Aorta (tissue), 5 donors: ENCODE results near the gene NCAM1. TPM values are rescaled to one million over a fixed set of nuclear protein-coding genes. Genes with fewer than 3 reads are reported as not detected.

Experiments
- ATAC-seq: fragments of 200-7000 bp; cut with Tn5 transposase; one replicate; pipeline ENCODE4 v1.9.1; 2022; ENCODE audit warnings: moderate library complexity; ENCODE audit not compliant: low FRiP score
- DNase-seq, 2 donors: peaks; one replicate each; pipeline ENCODE4 v3.0.0-alpha.2; 2020
- H3K27ac ChIP-seq, 2 donors: one replicate each; pipeline ENCODE4 v1.5.1; 2013; ENCODE audit warnings: low read length in 2 of 2, mild to moderate bottlenecking in 2 of 2, moderate library complexity in 2 of 2, control low read depth in 1 of 2, inconsistent platforms in 1 of 2, low read depth in 1 of 2
- H3K27me3 ChIP-seq, 2 donors: one replicate each; pipeline ENCODE4 v1.6.1; 2013; ENCODE audit warnings: control low read depth in 1 of 2, low read length in 1 of 2, mild to moderate bottlenecking in 1 of 2, moderate library complexity in 1 of 2; ENCODE audit not compliant: insufficient read depth in 2 of 2, control insufficient read depth in 1 of 2
- H3K36me3 ChIP-seq, 2 donors: one replicate each; pipeline ENCODE4 v1.6.1; 2013; ENCODE audit warnings: control low read depth in 1 of 2, low read length in 1 of 2, mild to moderate bottlenecking in 1 of 2; ENCODE audit not compliant: insufficient read depth in 2 of 2, control insufficient read depth in 1 of 2
- H3K4me1 ChIP-seq, 2 donors: one replicate each; pipeline ENCODE4 v1.6.1; 2013; ENCODE audit warnings: low read length in 2 of 2, control low read depth in 1 of 2, mild to moderate bottlenecking in 1 of 2, moderate library complexity in 1 of 2; ENCODE audit not compliant: insufficient read depth in 2 of 2, control insufficient read depth in 1 of 2
- H3K4me3 ChIP-seq, 2 donors: one replicate each; pipeline ENCODE4 v1.5.1; 2013; ENCODE audit warnings: low read length in 2 of 2, control low read depth in 1 of 2, mild to moderate bottlenecking in 1 of 2
- H3K9me3 ChIP-seq: one replicate; pipeline ENCODE4 v1.6.1; 2013; ENCODE audit warnings: mild to moderate bottlenecking, low read length; ENCODE audit not compliant: control insufficient read depth
- WGBS, 2 donors: extraction: QIAGEN DNeasy Blood & Tissue Kit; methylation state at CpG; one replicate each; pipeline ENCODE4 v1.1.7; 2013; 5-methylcytosine and 5-hydroxymethylcytosine counted together
- intact Hi-C, 2 donors: fragments of 100-400 bp; cut with DNase I; formaldehyde crosslinking; loops; one replicate each; pipeline versions ENCODE4 v1.14.2 to v1.15.0; 2022
- polyA plus RNA-seq, 2 donors: library from polyadenylated mRNA; stranded (reverse); fragments of 200-250 nt; gene quantifications; one replicate each; pipeline ENCODE4 v1.2.3, GENCODE V29; 2013
- total RNA-seq, 2 donors: library from RNA; stranded (reverse); fragmentation: NEBNext Ultra II Directional; extraction: Animal tissue kit (Norgen Biotek cat#: 25700); gene quantifications; one replicate each; pipeline ENCODE4 v1.2.1, GENCODE V29; 2021
- donor health status: healthy with polysubstance abuse.
- donor health status: Bipolar disorder and iron deficiency.
- donor health status: DM: no; HTN: no; CAD: no.
- donor health status: DM: no; HTN: no; CAD: no.
- donor health status: DM: yes; HTN: yes; CAD: no.

The NCAM1 gene
- total and polyA plus RNA-seq, 4 donors = 1.8 to 19.4 (median 6.1) TPM

GRCh38 chr11:113077379-113077778, 116.2 kb downstream of the NCAM1 start:
- H3K27me3 ChIP-seq = no peaks in the 10 kb centered on the region
- H3K4me1 ChIP-seq = peaks cover 0 to 3% of the 10 kb centered on the region in 2 donors
- no peak overlapping the region for H3K27ac ChIP-seq
- intact Hi-C loops = no loop called here
- no peak overlapping the region for H3K4me3 ChIP-seq
- 81 to 85% methylated on average over 6 of the region's 6 CpGs for WGBS, 2 donors
- no peaks in the 10 kb centered on the region for H3K9me3 ChIP-seq
- DNase-seq (no peak), ATAC-seq (no peak)
- H3K36me3 ChIP-seq = no peaks in the 10 kb centered on the region

GRCh38 chr11:113082341-113082955, 121.2 kb downstream of the NCAM1 start:
- intact Hi-C loops = no loop called here
- H3K4me1 ChIP-seq = no peaks in the 10 kb centered on the region
- H3K36me3 ChIP-seq = no peaks in the 10 kb centered on the region
- no peaks in the 10 kb centered on the region for H3K27me3 ChIP-seq
- H3K27ac ChIP-seq = no peak overlapping the region
- DNase-seq (no peak), ATAC-seq (no peak)
- no peak overlapping the region for H3K4me3 ChIP-seq
- 87 to 90% methylated on average over 12 of the region's 12 CpGs for WGBS, 2 donors
- H3K9me3 ChIP-seq = no peaks in the 10 kb centered on the region

- Histone ChIP-seq H3K27ac (no peak overlapping the region), H3K4me1 (no peaks in the 10 kb centered on the region), H3K27me3 (no peaks in the 10 kb centered on the region), H3K36me3 (no peaks in the 10 kb centered on the region), H3K9me3 (no peaks in the 10 kb centered on the region), H3K4me3 (no peak overlapping the region)
- ATAC-seq = no peak
- intact Hi-C loops = no loop called here
- no peak for DNase-seq
- WGBS, 2 donors = 72 to 75% methylated on average over 3 of the region's 3 CpGs
Measured at GRCh38 chr11:113083571-113083970, 122.4 kb downstream of the NCAM1 start.

DNA sequence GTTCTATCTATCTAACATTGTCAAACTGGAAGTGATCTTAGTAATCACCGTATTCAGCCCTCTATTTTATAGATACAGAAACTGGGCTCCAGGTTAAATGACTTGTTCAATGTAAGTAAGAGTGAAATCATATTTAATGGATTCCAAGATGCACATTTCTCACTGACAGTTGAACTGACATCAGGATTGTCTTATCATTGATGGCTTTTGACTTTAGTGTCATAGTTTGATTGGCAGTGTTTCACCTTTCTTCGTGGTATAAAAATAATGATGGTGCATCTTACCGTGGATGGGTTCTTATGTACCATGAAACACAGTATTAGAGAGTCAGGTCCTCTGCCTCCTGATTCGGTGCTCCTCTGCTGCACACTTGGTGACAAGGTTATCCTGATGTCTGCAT, 123.1 kb downstream of the NCAM1 start:
- no peak for ATAC-seq
- 86 to 94% methylated on average over 4 of the region's 4 CpGs for WGBS, 2 donors
- intact Hi-C loops = no loop called here

GRCh38 chr11:113085446-113085845, 124.2 kb downstream of the NCAM1 start:
- Histone ChIP-seq H3K36me3 (no peaks in the 10 kb centered on the region), H3K27ac (no peak overlapping the region), H3K27me3 (no peaks in the 10 kb centered on the region), H3K4me3 (no peak overlapping the region), H3K4me1 (no peaks in the 10 kb centered on the region), H3K9me3 (no peaks in the 10 kb centered on the region)
- no peak for DNase-seq
- WGBS, 2 donors = 67 to 83% methylated on average over 3 of the region's 3 CpGs
- intact Hi-C loops = no loop called here
- no peak for ATAC-seq

More for the DNA sequence above, 123.1 kb downstream of the NCAM1 start:
- Histone ChIP-seq H3K36me3 (no peaks in the 10 kb centered on the region), H3K27me3 (no peaks in the 10 kb centered on the region), H3K4me1 (no peaks in the 10 kb centered on the region), H3K4me3 (no peak overlapping the region), H3K9me3 (no peaks in the 10 kb centered on the region), H3K27ac (no peak overlapping the region)
- DNase-seq = no peak

DNA sequence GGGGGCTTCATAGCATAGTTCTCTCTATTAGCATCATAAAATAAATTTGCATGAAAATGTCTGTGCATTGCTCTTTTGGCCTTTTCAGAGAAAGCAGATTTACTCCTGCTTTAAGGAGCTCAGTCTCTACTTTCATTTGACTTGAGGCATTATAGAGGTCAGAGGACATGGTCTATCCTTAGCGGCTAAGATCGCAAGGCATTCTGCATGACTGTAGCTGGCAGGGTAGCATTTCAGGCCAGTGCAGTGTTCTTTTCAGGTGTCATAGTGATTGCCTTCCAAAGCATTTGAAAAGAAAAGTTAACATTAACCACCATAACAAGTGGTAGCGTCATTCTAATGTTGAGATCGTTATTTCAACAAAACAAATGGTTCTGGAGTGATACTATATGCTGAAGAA, 126.5 kb downstream of the NCAM1 start:
- Histone ChIP-seq H3K36me3 (no peaks in the 10 kb centered on the region), H3K4me1 (no peaks in the 10 kb centered on the region), H3K27me3 (no peaks in the 10 kb centered on the region), H3K4me3 (no peak overlapping the region), H3K27ac (no peak overlapping the region), H3K9me3 (no peaks in the 10 kb centered on the region)
- ATAC-seq = no peak
- DNase-seq = no peak
- intact Hi-C loops = no loop called here
- WGBS, 2 donors = 86 to 87% methylated on average over 4 of the region's 4 CpGs

GRCh38 chr11:113090716-113091480, 129.7 kb downstream of the NCAM1 start:
- Histone ChIP-seq H3K4me3 (no peak overlapping the region), H3K27ac (no peak overlapping the region), H3K9me3 (no peaks in the 10 kb centered on the region), H3K36me3 (no peaks in the 10 kb centered on the region), H3K4me1 (no peaks in the 10 kb centered on the region), H3K27me3 (no peaks in the 10 kb centered on the region)
- no peak for ATAC-seq
- DNase-seq = no peak
- WGBS, 2 donors = 68 to 74% methylated on average over 4 of the region's 4 CpGs
- intact Hi-C loops = no loop called here

GRCh38 chr11:113091481-113091780, 130.2 kb downstream of the NCAM1 start:
- H3K4me1 ChIP-seq = no peaks in the 10 kb centered on the region
- H3K27me3 ChIP-seq = no peaks in the 10 kb centered on the region
- no peaks in the 10 kb centered on the region for H3K36me3 ChIP-seq
- ATAC-seq (no peak), DNase-seq (no peak)
- intact Hi-C loops = no loop called here
- 81% methylated on average over 1 of the region's 1 CpG for WGBS, 2 donors
- H3K27ac ChIP-seq = no peak overlapping the region
- no peak overlapping the region for H3K4me3 ChIP-seq
- H3K9me3 ChIP-seq = no peaks in the 10 kb centered on the region

DNA sequence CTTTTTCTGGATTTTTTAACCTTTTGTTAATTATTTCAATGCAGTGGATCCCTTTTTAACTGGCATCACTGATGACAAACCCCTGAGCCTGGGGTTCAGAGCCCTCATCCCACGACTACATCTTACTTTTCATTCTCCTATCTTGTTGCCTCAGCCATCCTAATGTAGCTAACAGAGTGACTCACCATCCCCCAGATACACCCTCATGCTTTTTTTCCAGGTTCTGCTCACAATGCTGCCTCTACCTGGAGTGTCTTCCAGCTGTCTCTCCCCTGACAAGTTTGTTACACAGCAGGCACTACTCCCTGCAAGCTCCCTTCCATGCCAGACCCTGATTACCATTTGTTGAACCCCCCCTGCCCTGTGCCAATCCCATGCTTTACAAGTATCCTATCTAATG, 135.4 kb downstream of the NCAM1 start:
- H3K36me3 ChIP-seq = no peaks in the 10 kb centered on the region
- 66 to 75% methylated on average over 1 of the region's 1 CpG for WGBS, 2 donors
- H3K27ac ChIP-seq = no peak overlapping the region
- H3K4me3 ChIP-seq = no peak overlapping the region
- H3K4me1 ChIP-seq = no peaks in the 10 kb centered on the region
- H3K27me3 ChIP-seq = no peaks in the 10 kb centered on the region
- intact Hi-C loops = no loop called here
- H3K9me3 ChIP-seq = no peaks in the 10 kb centered on the region
- ATAC-seq (no peak), DNase-seq (no peak)
